Neuronal stem cell (in vitro differentiated cells): ENCODE results near the gene G6PD.
"Not testable (repeated sequence)": the region's sequence is repeated elsewhere in the genome, so short reads cannot be mapped to it uniquely, and the experiment has no call there.

Experiments
- DNase-seq: peaks from one replicate; pipeline ENCODE4 v3.0.0-alpha.2; 2013; ENCODE audit warnings: low spot score
- H2AFZ ChIP-seq: one replicate; pipeline ENCODE4 v1.6.1; 2013; ENCODE audit warnings: mild to moderate bottlenecking, low read length, inconsistent platforms
- H2AK5ac ChIP-seq: 2 replicates; pipeline ENCODE4 v1.6.1; 2013; ENCODE audit warnings: low read depth, mild to moderate bottlenecking, inconsistent platforms, low read length, moderate library complexity, mixed read lengths
- H2BK120ac ChIP-seq: 2 replicates; pipeline ENCODE4 v1.6.1; 2013; ENCODE audit warnings: low read depth, mild to moderate bottlenecking, inconsistent platforms, low read length, moderate library complexity, mixed read lengths
- H2BK12ac ChIP-seq: one replicate; pipeline ENCODE4 v1.6.1; 2013; ENCODE audit warnings: low read length, inconsistent platforms
- H2BK15ac ChIP-seq: 2 replicates; pipeline ENCODE4 v1.6.1; 2013; ENCODE audit warnings: mild to moderate bottlenecking, low read length, inconsistent platforms, mixed read lengths
- H2BK5ac ChIP-seq: one replicate; pipeline ENCODE4 v1.6.1; 2013; ENCODE audit warnings: inconsistent platforms, mild to moderate bottlenecking, low read length, moderate library complexity
- H3K14ac ChIP-seq: one replicate; pipeline ENCODE4 v1.6.1; 2013; ENCODE audit warnings: low read length, inconsistent platforms
- H3K18ac ChIP-seq: 2 replicates; pipeline ENCODE4 v1.6.1; 2013; ENCODE audit warnings: low read length, inconsistent platforms
- H3K23ac ChIP-seq: 2 replicates; pipeline ENCODE4 v1.6.1; 2013; ENCODE audit warnings: low read depth, mild to moderate bottlenecking, mixed read lengths, low read length, inconsistent platforms; ENCODE audit not compliant: poor library complexity
- H3K27ac ChIP-seq: replicated peaks from 3 replicates; pipeline ENCODE4 v1.5.1; 2013; ENCODE audit warnings: low read length, inconsistent platforms
- H3K27me3 ChIP-seq, 3 experiments: 2 replicates each; pipeline ENCODE4 v1.6.1; 2013; ENCODE audit warnings: low read length in 3 of 3, mild to moderate bottlenecking in 2 of 3, inconsistent platforms in 1 of 3, low read depth in 1 of 3, mixed read lengths in 1 of 3, moderate library complexity in 1 of 3; ENCODE audit not compliant: control insufficient read depth in 3 of 3, insufficient read depth in 3 of 3
- H3K36me3 ChIP-seq, 2 donors: replicated peaks in 1 of 2; 2 replicates each; pipeline ENCODE4 v1.6.1; 2013; ENCODE audit warnings: low read length in 2 of 2; ENCODE audit not compliant: control insufficient read depth in 2 of 2, insufficient read depth in 2 of 2
- H3K4ac ChIP-seq: 2 replicates; pipeline ENCODE4 v1.6.1; 2013; ENCODE audit warnings: inconsistent platforms, mild to moderate bottlenecking, low read length, moderate library complexity
- H3K4me1 ChIP-seq, 2 donors: 1 replicate in 1 of 2; 2 replicates in 1 of 2; pipeline ENCODE4 v1.6.1; 2013; ENCODE audit warnings: low read length in 2 of 2, low read depth in 1 of 2; ENCODE audit not compliant: control insufficient read depth in 2 of 2, insufficient read depth in 1 of 2
- H3K4me2 ChIP-seq: one replicate; pipeline ENCODE4 v1.6.1; 2013; ENCODE audit warnings: mild to moderate bottlenecking, low read length, inconsistent platforms; ENCODE audit not compliant: insufficient read depth, poor library complexity, severe bottlenecking
- H3K4me3 ChIP-seq, 2 donors: 2 replicates each; pipeline ENCODE4 v1.5.1; 2013; ENCODE audit warnings: low read length in 2 of 2, mild to moderate bottlenecking in 2 of 2, inconsistent platforms in 1 of 2, moderate library complexity in 1 of 2
- H3K79me1 ChIP-seq: one replicate; pipeline ENCODE4 v1.6.1; 2013; ENCODE audit warnings: low read depth, mild to moderate bottlenecking, inconsistent platforms, low read length, moderate library complexity
- H3K9ac ChIP-seq: one replicate; pipeline ENCODE4 v1.6.1; 2013; ENCODE audit warnings: mild to moderate bottlenecking, low read depth, low read length, inconsistent platforms; ENCODE audit not compliant: poor library complexity
- H3K9me3 ChIP-seq, 2 donors: replicated peaks in 1 of 2; 2 replicates each; pipeline versions ENCODE3 to v1.6.1; 2013; ENCODE audit warnings: low read length in 2 of 2, mild to moderate bottlenecking in 2 of 2, inconsistent platforms in 1 of 2, low read depth in 1 of 2, mixed read lengths in 1 of 2, moderate library complexity in 1 of 2; ENCODE audit not compliant: control insufficient read depth in 2 of 2, insufficient read depth in 1 of 2
- H4K8ac ChIP-seq: one replicate; pipeline ENCODE4 v1.6.1; 2013; ENCODE audit warnings: low read depth, mild to moderate bottlenecking, inconsistent platforms, low read length, moderate library complexity
- H4K91ac ChIP-seq: one replicate; pipeline ENCODE4 v1.6.1; 2013; ENCODE audit warnings: low read length, low read depth, mild to moderate bottlenecking, inconsistent platforms; ENCODE audit not compliant: poor library complexity
- WGBS, 2 donors: extraction: QIAGEN DNeasy Blood & Tissue Kit; methylation state at CpG; one replicate each; pipeline ENCODE4 v1.1.7; 2013; ENCODE audit warnings: missing lambda C conversion rate in 2 of 2, mixed read lengths in 1 of 2; ENCODE audit not compliant: insufficient read length in 2 of 2, insufficient replicate concordance in 1 of 2; ENCODE audit errors: extremely low coverage in 2 of 2; 5-methylcytosine and 5-hydroxymethylcytosine counted together

G6PD gene

GRCh38 chrX:154560326-154560725, 13.7 kb upstream of the G6PD start:
- not testable (repeated sequence) for H3K4ac ChIP-seq, H3K4me3 ChIP-seq, DNase-seq, H3K4me1 ChIP-seq, H3K36me3 ChIP-seq, H3K9me3 ChIP-seq, H2BK5ac ChIP-seq, H3K14ac ChIP-seq, H2AFZ ChIP-seq, H2BK15ac ChIP-seq, H4K91ac ChIP-seq, H2BK120ac ChIP-seq, H3K27me3 ChIP-seq, H3K79me1 ChIP-seq, H2AK5ac ChIP-seq, H3K27ac ChIP-seq, H3K18ac ChIP-seq, H3K23ac ChIP-seq, H2BK12ac ChIP-seq, H4K8ac ChIP-seq, H3K9ac ChIP-seq, H3K4me2 ChIP-seq
- no CpG with 5 or more reads among the region's 31 CpGs for WGBS, 2 donors

- not testable (repeated sequence) for H2AFZ ChIP-seq, H3K79me1 ChIP-seq, H3K9ac ChIP-seq, H3K4ac ChIP-seq, DNase-seq, H3K4me2 ChIP-seq, H4K91ac ChIP-seq, H2AK5ac ChIP-seq, H3K4me1 ChIP-seq, H3K9me3 ChIP-seq, H2BK15ac ChIP-seq, H3K36me3 ChIP-seq, H3K4me3 ChIP-seq, H2BK5ac ChIP-seq, H2BK120ac ChIP-seq, H2BK12ac ChIP-seq, H3K18ac ChIP-seq, H3K27me3 ChIP-seq, H3K14ac ChIP-seq, H3K27ac ChIP-seq, H4K8ac ChIP-seq, H3K23ac ChIP-seq
- WGBS, 2 donors: no CpG with 5 or more reads among the region's 21 CpGs
Observed at GRCh38 chrX:154558896-154559295, 12.2 kb upstream of the G6PD start.

DNA sequence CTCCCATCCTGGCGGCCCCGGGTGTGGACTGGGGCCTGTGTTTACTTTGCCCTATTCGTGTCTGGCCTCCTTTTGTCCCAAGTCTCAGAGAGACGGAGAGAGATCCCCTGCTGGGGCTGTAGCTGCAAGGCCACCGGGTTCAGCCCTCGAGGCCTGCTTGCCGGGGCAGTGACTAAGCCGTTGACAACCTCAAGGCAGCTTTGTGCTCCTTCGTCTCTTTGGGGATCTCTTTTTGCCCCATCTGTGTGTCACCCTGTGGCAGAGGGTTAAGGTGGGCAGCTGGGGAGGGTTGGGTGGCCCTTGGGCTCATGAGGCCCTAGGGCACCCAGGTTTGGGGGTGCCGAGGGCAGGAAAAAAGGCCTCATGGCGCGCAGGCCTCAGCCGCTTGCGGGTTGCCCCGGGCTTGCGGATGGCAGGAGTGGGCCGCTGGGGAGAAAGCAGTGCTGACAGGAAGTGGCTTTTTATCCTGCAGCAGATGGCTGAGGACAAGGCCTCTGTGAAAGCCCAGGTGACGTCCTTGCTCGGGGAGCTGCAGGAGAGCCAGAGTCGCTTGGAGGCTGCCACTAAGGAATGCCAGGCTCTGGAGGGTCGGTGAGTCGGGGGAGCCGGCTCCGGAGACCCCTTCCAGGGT, 11.5 kb upstream of the G6PD start:
- not testable (repeated sequence) for H3K79me1 ChIP-seq, H3K9ac ChIP-seq, H4K8ac ChIP-seq, H3K4me1 ChIP-seq, H2BK5ac ChIP-seq, H3K27ac ChIP-seq, H3K14ac ChIP-seq, H3K18ac ChIP-seq, H2BK120ac ChIP-seq, H3K27me3 ChIP-seq, DNase-seq, H4K91ac ChIP-seq, H2AFZ ChIP-seq, H3K4me2 ChIP-seq, H2AK5ac ChIP-seq, H2BK12ac ChIP-seq, H3K4me3 ChIP-seq, H3K9me3 ChIP-seq, H2BK15ac ChIP-seq, H3K23ac ChIP-seq, H3K4ac ChIP-seq
- H3K36me3 ChIP-seq: peaks cover 0 to 17% of the 10 kb centered on the region in 2 donors
- no CpG with 5 or more reads among the region's 24 CpGs for WGBS, 2 donors

GRCh38 chrX:154552112-154552806, 5.6 kb upstream of the G6PD start:
- H3K23ac ChIP-seq, H3K27me3 ChIP-seq, H3K4ac ChIP-seq, H3K9ac ChIP-seq, H2BK12ac ChIP-seq, H3K27ac ChIP-seq, H2BK120ac ChIP-seq, H3K4me3 ChIP-seq, H3K9me3 ChIP-seq, H3K14ac ChIP-seq, DNase-seq, H2AK5ac ChIP-seq, H3K4me2 ChIP-seq, H3K4me1 ChIP-seq, H2BK15ac ChIP-seq, H4K91ac ChIP-seq, H3K18ac ChIP-seq, H3K79me1 ChIP-seq, H2BK5ac ChIP-seq, H2AFZ ChIP-seq: not testable (repeated sequence)
- WGBS, 2 donors: no CpG with 5 or more reads among the region's 18 CpGs
- H3K36me3 ChIP-seq: peaks cover 0 to 19% of the 10 kb centered on the region in 2 donors
- H4K8ac ChIP-seq: peak overlapping the region; percentile 1
